ENCODE data around the gene TSACC.

TSACC gene

DNA sequence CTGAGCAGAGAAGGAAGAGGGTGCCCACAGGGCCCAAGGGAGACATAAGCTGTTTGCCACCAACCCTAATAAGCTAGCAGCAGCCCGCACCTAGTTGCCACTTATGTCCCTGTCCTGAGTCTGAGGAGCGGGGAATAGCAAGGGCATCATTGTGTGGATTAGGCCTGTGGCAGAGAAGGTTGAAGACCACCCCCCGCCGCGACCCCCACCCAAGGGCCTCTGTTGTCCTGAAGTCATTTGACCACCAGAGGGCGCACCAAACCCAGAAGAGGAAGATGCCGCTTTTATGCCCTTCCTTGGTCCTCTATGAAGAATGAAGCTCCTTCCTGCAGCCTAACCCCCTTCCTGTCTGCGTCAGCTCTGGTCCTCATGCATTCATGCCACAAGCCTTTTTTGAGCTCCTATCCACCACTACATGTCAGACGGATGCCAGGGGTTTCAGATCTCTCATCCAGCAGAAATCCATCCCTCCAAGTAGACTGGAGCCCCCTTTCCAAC is 47.3 kb downstream of the TSACC start:
- Histone ChIP-seq H3K4me2 (ENCODE audit: low read length) (no peak overlapping the region), H3K36me3 (ENCODE audit: control insufficient read depth, insufficient read depth, low read length) (no peaks in the 10 kb centered on the region), H3K9me3 (ENCODE audit: control insufficient read depth, low read length) (no peaks in the 10 kb centered on the region), H3K4me3 (ENCODE audit: low read depth, low read length) (no peak overlapping the region), H3K79me2 (no peaks in the 10 kb centered on the region), H3K9ac (no peak overlapping the region), H3K27me3 (ENCODE audit: control insufficient read depth, insufficient read depth, low read length) (no peaks in the 10 kb centered on the region), H3K4me1 (no peaks in the 10 kb centered on the region), H3K27ac (no peak overlapping the region), H2AFZ (no peak overlapping the region)
- TF ChIP-seq, protein P1, sequence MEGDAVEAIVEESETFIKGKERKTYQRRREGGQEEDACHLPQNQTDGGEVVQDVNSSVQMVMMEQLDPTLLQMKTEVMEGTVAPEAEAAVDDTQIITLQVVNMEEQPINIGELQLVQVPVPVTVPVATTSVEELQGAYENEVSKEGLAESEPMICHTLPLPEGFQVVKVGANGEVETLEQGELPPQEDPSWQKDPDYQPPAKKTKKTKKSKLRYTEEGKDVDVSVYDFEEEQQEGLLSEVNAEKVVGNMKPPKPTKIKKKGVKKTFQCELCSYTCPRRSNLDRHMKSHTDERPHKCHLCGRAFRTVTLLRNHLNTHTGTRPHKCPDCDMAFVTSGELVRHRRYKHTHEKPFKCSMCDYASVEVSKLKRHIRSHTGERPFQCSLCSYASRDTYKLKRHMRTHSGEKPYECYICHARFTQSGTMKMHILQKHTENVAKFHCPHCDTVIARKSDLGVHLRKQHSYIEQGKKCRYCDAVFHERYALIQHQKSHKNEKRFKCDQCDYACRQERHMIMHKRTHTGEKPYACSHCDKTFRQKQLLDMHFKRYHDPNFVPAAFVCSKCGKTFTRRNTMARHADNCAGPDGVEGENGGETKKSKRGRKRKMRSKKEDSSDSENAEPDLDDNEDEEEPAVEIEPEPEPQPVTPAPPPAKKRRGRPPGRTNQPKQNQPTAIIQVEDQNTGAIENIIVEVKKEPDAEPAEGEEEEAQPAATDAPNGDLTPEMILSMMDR (IDR thresholded peaks at IDR 0.05), result peak; percentile 79

- no peak overlapping the region for H3K4me2 ChIP-seq (ENCODE audit: low read length)
- H3K4me3 ChIP-seq (ENCODE audit: low read depth, low read length), result no peak overlapping the region
- no peak overlapping the region for H3K9ac ChIP-seq
- no peaks in the 10 kb centered on the region for H3K79me2 ChIP-seq
- H3K27ac ChIP-seq, result no peak overlapping the region
- H3K9me3 ChIP-seq (ENCODE audit: control insufficient read depth, low read length), result no peaks in the 10 kb centered on the region
- no peaks in the 10 kb centered on the region for H3K27me3 ChIP-seq (ENCODE audit: control insufficient read depth, insufficient read depth, low read length)
- H3K36me3 ChIP-seq (ENCODE audit: control insufficient read depth, insufficient read depth, low read length), result no peaks in the 10 kb centered on the region
- no peak overlapping the region for H2AFZ ChIP-seq
- no peaks in the 10 kb centered on the region for H3K4me1 ChIP-seq
- TF ChIP-seq, protein P1 (IDR thresholded peaks at IDR 0.05), result no peak
These were observed 48.0 kb downstream of the TSACC start for GRCh38 chr1:156386134-156386901.

GRCh38 chr1:156386949-156387869 is 48.9 kb downstream of the TSACC start:
- no peak overlapping the region for H3K4me2 ChIP-seq (ENCODE audit: low read length)
- no peaks in the 10 kb centered on the region for H3K27me3 ChIP-seq (ENCODE audit: control insufficient read depth, insufficient read depth, low read length)
- no peaks in the 10 kb centered on the region for H3K79me2 ChIP-seq
- H3K27ac ChIP-seq, result no peak overlapping the region
- no peak overlapping the region for H3K4me3 ChIP-seq (ENCODE audit: low read depth, low read length)
- H3K9me3 ChIP-seq (ENCODE audit: control insufficient read depth, low read length), result no peaks in the 10 kb centered on the region
- H3K4me1 ChIP-seq, result no peaks in the 10 kb centered on the region
- TF ChIP-seq, protein P1 (IDR thresholded peaks at IDR 0.05), result no peak
- H3K9ac ChIP-seq, result no peak overlapping the region
- no peak overlapping the region for H2AFZ ChIP-seq
- no peaks in the 10 kb centered on the region for H3K36me3 ChIP-seq (ENCODE audit: control insufficient read depth, insufficient read depth, low read length)

DNA sequence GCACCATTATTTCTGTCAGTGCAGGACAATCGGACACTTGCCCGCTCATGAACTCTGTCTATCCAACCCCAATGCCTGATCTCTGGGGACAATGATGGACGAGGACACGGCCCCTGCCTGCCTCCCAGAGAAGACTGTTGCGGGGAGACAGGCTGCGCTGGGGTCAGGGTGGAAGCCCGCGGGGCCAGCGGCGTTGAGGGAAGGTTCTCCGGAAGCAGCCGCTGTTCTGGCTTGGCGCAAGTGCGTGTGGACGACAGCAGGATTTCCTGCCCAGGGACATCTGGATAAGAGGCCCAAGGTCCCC is 49.5 kb downstream of the TSACC start:
- no peak overlapping the region for H3K27ac ChIP-seq
- no peak overlapping the region for H2AFZ ChIP-seq
- no peaks in the 10 kb centered on the region for H3K27me3 ChIP-seq (ENCODE audit: control insufficient read depth, insufficient read depth, low read length)
- H3K9me3 ChIP-seq (ENCODE audit: control insufficient read depth, low read length), result no peaks in the 10 kb centered on the region
- TF ChIP-seq, protein P1 (IDR thresholded peaks at IDR 0.05), result no peak
- H3K36me3 ChIP-seq (ENCODE audit: control insufficient read depth, insufficient read depth, low read length), result no peaks in the 10 kb centered on the region
- no peak overlapping the region for H3K4me3 ChIP-seq (ENCODE audit: low read depth, low read length)
- no peak overlapping the region for H3K4me2 ChIP-seq (ENCODE audit: low read length)
- no peaks in the 10 kb centered on the region for H3K79me2 ChIP-seq
- no peaks in the 10 kb centered on the region for H3K4me1 ChIP-seq
- no peak overlapping the region for H3K9ac ChIP-seq

Data from parathyroid adenoma (tissue), 2 donors.